GM12872 (cell line): Measurements from ENCODE around the gene GPR31.

Source experiments
- TF ChIP-seq, protein P1 (sequence below): IDR thresholded peaks from 3 replicates; pipeline ENCODE4 v1.5.1; 2011; ENCODE audit warnings: low read depth, mild to moderate bottlenecking, low read length, moderate library complexity; ENCODE audit not compliant: insufficient read depth

The GPR31 gene

DNA sequence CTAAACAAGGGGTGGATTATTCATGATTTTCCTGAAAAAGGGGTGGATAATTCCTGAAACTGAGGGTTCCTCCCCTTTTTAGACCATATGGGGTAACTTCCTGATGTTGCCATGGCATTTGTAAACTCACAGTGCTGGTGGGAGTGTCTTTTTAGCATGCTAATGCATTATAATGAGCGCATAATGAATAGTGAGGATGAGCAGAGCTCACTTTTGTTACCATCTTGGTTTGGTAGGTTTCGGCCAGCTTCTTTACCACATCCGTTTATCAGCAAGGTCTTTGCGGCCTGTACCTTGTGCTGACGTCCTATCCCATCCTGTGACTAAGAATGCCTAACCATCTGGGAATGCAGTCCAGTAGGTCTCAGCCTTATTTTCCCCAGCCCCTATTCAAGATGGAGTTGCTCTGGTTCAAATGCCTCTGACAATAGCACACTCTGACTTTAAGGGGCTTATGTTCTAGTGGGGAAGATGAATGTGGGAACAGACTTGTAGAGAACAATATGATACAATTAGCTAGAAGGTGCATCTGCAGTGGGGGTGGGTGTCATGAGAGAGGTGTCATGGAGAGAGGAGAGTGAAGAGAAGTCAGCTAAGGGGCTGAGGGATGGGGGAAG, 4.2 kb upstream of the GPR31 start:
- TF ChIP-seq, protein P1, sequence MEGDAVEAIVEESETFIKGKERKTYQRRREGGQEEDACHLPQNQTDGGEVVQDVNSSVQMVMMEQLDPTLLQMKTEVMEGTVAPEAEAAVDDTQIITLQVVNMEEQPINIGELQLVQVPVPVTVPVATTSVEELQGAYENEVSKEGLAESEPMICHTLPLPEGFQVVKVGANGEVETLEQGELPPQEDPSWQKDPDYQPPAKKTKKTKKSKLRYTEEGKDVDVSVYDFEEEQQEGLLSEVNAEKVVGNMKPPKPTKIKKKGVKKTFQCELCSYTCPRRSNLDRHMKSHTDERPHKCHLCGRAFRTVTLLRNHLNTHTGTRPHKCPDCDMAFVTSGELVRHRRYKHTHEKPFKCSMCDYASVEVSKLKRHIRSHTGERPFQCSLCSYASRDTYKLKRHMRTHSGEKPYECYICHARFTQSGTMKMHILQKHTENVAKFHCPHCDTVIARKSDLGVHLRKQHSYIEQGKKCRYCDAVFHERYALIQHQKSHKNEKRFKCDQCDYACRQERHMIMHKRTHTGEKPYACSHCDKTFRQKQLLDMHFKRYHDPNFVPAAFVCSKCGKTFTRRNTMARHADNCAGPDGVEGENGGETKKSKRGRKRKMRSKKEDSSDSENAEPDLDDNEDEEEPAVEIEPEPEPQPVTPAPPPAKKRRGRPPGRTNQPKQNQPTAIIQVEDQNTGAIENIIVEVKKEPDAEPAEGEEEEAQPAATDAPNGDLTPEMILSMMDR, result no peak

DNA sequence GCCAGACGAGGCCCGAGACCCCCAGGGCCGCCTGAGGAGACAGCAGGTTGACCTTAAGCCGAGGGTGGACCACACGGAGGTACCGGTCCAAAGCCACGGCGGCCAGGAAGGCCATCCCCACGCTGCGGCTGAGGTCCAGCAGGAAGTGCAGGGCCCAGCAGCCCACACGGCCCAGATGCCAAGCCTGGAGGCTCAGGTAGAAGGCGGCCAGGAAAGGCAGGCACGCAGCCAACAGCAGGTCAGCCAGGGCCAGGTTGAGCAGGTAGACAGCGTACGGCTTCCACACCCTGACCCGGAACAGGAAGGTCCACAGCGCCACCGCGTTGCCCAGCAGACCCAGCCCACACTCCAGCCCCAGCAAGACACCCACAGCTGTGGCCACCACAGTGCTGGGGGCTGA, 366 bp downstream of the GPR31 start:
- TF ChIP-seq, protein P1, result no peak

DNA sequence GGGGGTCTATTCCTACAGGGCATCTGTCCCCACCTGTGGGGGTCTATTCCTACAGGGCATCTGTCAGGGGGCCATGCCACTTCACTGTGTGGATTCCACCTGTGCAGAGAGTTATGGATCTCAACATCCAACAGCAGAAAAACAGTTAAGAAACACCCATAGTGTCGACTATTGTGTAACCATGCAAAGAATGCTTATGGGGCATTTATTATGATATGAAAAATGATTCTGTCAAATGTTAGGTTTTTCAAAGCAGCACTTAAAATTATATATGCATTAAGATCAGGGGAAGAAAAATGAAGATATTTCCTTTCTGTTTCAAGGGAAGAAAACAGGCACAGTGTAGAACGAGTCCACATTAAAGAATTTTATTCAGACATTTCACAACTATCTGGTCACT, 2.9 kb downstream of the GPR31 start:
- TF ChIP-seq, protein P1, result no peak

DNA sequence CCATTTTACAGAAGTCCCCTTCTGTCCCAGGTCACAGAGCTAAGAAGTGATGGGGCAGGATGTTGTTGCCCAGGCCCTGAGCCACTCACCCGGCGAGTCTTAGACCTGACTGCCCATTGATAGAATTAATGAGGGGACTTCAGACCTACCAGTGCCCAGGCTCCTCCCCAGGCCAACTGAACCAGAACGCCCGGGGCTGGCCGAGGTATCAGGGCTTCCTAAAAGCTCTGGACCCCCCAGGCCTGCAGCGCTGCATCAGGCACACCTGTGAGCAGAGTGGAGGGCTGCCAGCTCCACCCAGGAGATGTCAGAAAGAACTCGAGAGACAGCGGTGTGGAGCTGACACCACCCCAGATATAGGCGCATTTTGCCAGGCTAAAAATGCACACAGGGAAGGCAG, 3.5 kb downstream of the GPR31 start:
- TF ChIP-seq, protein P1, result no peak

DNA sequence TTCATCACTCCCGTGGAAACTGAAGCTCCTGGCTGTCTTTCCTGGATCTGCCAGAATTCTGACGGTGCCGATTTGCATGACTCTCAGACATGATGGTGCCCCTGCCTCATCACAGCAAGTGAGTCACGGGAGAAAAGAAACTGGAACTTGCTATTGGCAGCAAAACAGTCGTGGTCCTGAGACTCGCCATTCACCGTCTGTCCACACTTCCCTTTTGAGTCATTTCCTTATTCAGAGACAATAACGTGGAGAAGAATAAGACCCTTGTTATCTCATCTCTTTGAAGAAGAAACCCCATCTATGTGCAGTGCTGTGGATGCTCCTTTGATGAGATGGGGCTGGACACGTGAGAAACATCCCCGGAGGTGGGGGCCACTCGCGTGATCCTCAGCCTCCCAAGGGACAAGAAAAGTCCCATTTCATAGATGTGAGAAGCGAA, 4.2 kb downstream of the GPR31 start:
- TF ChIP-seq, protein P1, result no peak

DNA sequence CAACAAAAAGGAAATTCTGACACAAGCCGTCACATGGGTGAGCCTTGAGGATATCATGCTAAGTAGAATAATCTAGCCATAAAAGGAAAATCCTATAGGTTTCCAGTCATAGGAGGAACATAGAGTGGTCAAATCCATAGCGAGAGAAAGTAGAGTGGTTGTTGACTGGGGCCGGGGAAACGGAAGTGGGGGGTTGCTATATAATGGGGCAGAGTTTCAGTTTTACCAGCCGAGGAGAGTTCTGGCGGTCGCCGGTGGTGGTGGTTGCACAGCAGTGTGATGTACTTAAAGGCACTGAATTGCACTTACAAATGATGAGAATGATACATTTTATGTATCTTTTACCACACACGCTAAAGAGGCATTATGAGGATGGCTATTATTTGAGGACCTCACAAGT, 4.9 kb downstream of the GPR31 start:
- TF ChIP-seq, protein P1, result no peak

DNA sequence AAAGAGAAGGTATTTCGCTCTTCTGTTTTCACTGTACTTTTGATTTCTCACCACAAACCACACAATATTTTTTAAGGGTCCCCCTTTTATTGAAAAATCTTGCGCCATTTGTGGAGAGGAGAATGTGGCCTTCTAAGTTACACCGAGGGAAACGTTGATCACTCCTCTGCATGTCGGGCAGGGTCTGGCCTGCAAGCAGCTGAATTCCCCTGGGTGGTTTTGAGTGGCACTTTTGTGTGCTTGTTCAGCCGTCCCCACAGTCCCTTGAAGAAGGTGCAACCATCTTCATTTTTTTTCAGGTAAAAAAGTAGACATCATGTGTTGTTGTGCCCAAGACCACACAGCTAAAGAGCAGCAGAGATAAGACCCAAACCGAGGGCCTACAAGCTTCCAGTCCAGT, 6.1 kb downstream of the GPR31 start:
- TF ChIP-seq, protein P1, result no peak
